ENCODE data around the gene TSPYL4. TPM values are rescaled to one million over a fixed set of nuclear protein-coding genes. Genes with fewer than 3 reads are reported as not detected.

The TSPYL4 gene
- total and polyA plus RNA-seq, 12 donors: 14.6 to 58.4 (median 32.5) TPM

DNA sequence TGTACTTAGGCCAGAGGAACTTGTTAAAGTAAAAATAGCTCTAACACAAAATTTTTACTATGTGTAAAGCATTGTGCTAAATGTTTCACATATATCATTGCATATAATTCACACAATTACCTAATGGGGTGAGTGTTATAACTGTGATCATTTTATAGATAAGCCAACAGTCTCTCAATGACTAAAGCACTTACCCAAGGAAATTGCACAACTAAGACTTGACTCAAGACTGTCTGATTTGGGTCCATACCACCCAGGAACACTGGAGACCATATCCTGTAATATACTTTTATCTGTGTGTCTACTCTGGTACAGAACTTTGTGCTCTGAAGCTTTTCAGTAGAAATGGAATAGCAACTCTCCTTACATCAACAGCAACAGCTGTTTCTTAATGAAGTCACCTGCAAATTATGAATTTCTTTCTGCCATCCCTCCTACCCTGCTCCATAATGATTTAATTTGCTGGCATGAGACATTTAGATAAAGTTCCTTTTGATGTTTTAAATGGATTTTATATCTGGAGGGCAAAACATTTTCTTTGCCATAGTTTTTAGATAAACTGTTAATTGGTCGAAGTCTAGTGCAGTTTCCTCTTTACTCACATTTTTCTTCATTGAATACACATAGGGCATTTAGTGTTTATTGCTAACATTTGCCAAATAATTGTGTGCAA is 47.5 kb downstream of the TSPYL4 start:
- no peak overlapping the region for H3K4me3 ChIP-seq
- no peaks in the 10 kb centered on the region for H3K27me3 ChIP-seq
- DNase-seq: no peak
- H3K27ac ChIP-seq: no peak overlapping the region
- WGBS, 4 donors: 87 to 92% (median 90%) methylated on average over 1 of the region's 1 CpG
- no peaks in the 10 kb centered on the region for H3K9me3 ChIP-seq (replicated peaks in 1 of 3)
- TF ChIP-seq POLR2A (IDR thresholded peaks at IDR 0.05): no peak
- TF ChIP-seq, protein P1, sequence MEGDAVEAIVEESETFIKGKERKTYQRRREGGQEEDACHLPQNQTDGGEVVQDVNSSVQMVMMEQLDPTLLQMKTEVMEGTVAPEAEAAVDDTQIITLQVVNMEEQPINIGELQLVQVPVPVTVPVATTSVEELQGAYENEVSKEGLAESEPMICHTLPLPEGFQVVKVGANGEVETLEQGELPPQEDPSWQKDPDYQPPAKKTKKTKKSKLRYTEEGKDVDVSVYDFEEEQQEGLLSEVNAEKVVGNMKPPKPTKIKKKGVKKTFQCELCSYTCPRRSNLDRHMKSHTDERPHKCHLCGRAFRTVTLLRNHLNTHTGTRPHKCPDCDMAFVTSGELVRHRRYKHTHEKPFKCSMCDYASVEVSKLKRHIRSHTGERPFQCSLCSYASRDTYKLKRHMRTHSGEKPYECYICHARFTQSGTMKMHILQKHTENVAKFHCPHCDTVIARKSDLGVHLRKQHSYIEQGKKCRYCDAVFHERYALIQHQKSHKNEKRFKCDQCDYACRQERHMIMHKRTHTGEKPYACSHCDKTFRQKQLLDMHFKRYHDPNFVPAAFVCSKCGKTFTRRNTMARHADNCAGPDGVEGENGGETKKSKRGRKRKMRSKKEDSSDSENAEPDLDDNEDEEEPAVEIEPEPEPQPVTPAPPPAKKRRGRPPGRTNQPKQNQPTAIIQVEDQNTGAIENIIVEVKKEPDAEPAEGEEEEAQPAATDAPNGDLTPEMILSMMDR (IDR thresholded peaks at IDR 0.05): no peak
- no peaks in the 10 kb centered on the region for H3K36me3 ChIP-seq (replicated peaks in 1 of 2)
- peaks cover 0 to 18% of the 10 kb centered on the region in 2 donors for H3K4me1 ChIP-seq (replicated peaks in 1 of 2)
- intact Hi-C loops (cut with DNase I): no loop called here

DNA sequence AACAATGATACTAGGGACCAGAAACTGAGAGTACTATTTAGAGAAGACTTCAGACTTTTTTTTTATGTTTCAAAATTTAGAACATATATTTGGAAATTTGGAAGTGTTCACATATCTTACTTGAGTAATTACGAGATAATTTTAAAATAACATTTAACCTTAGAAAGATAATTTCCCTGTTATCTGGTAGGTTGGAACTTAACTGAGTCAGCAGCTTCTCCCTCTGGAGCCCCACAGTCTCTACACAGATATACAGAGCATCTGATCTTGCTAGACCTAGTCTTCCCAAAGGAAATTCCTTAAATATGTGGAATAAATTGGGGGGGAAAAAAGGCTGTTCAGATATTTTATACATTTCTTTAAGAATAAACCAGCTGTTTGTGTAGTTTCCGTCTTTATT is 48.6 kb downstream of the TSPYL4 start:
- Histone ChIP-seq H3K27me3 (no peaks in the 10 kb centered on the region), H3K9me3 (replicated peaks in 1 of 3) (no peaks in the 10 kb centered on the region), H3K27ac (no peak overlapping the region), H3K36me3 (replicated peaks in 1 of 2) (no peaks in the 10 kb centered on the region), H3K4me1 (replicated peaks in 1 of 2) (peaks cover 0 to 12% of the 10 kb centered on the region in 2 donors), H3K4me3 (no peak overlapping the region)
- DNase-seq: no peak
- 51 to 70% (median 58%) methylated on average over 2 of the region's 2 CpGs for WGBS, 4 donors
- intact Hi-C loops (cut with DNase I): no loop called here
- TF ChIP-seq, protein P1 (IDR thresholded peaks at IDR 0.05): no peak
- TF ChIP-seq POLR2A (IDR thresholded peaks at IDR 0.05): no peak

DNA sequence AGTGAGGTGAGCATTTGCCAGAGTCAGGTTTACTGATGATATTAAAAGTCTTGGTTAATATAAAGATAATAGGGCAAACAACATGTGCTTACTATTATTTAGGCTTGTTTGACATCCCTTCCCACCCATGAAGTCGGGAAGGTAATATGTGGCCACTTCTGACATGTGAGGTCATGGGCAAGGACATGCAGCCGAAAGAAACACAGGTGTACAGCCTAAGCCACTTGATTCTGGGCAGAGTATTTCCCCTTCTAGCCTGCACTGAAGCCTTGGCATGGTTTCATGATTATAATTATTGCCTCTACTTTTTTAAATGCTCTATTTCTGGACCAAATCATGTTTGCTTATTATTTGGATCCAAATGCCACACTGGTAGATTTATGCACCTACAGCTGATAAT is 52.3 kb downstream of the TSPYL4 start:
- H3K27me3 ChIP-seq: no peaks in the 10 kb centered on the region
- no peaks in the 10 kb centered on the region for H3K36me3 ChIP-seq (replicated peaks in 1 of 2)
- H3K9me3 ChIP-seq (replicated peaks in 1 of 3): no peaks in the 10 kb centered on the region
- intact Hi-C loops (cut with DNase I): no loop called here
- TF ChIP-seq, protein P1 (IDR thresholded peaks at IDR 0.05): no peak
- TF ChIP-seq POLR2A (IDR thresholded peaks at IDR 0.05): no peak
- H3K4me3 ChIP-seq: no peak overlapping the region
- WGBS, 4 donors: 56 to 69% (median 68%) methylated on average over 2 of the region's 2 CpGs
- no peak for DNase-seq
- no peak overlapping the region for H3K27ac ChIP-seq
- H3K4me1 ChIP-seq (replicated peaks in 1 of 2): peaks cover 0 to 12% of the 10 kb centered on the region in 2 donors

DNA sequence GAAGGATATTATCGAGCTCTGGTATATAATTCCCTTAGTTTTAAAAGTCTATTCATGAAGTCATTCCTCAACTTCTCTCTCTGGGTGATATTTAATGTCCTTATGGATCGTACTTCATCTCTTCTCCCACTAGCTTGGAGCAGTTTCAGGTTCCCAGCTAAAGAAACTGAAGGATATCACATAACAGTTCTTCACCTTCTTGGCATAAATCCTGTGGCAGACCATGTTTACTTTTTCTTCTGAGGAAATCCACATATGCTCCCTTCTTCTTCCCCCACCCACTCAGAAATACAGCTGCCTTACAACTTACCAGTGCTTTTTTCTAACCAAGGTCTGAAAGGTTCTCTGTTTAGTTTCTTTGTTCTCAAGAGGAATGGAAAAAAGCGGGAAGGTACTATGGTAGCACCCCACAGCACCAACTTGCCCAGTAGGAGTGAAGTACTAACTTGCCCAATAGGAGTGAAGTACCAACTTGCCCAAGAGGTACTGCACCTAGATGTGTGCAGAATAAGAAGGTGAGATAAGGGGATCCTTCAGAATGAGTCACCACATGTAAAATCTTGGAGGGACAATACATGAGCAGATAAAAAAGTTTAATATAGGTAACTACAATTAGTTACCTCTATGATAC is 53.1 kb downstream of the TSPYL4 start:
- Histone ChIP-seq H3K4me1 (replicated peaks in 1 of 2) (peaks cover 0 to 9% of the 10 kb centered on the region in 2 donors), H3K36me3 (replicated peaks in 1 of 2) (no peaks in the 10 kb centered on the region), H3K4me3 (no peak overlapping the region), H3K9me3 (replicated peaks in 1 of 3) (no peaks in the 10 kb centered on the region), H3K27ac (no peak overlapping the region), H3K27me3 (no peaks in the 10 kb centered on the region)
- intact Hi-C loops (cut with DNase I): no loop called here
- TF ChIP-seq, protein P1 (IDR thresholded peaks at IDR 0.05): no peak
- TF ChIP-seq POLR2A (IDR thresholded peaks at IDR 0.05): no peak
- DNase-seq: no peak
- WGBS, 4 donors: 89 to 94% (median 93%) methylated on average over 3 of the region's 3 CpGs

Other genes with a start within 250 kb of the TSPYL4 start
- gene FRK, start 193.2 kb downstream of the TSPYL4 start, total RNA-seq: 1 to 10 TPM; 1.7 to 5.1 (median 3.1) TPM
- gene FRK, start 193.2 kb downstream of the TSPYL4 start, polyA plus RNA-seq: 1 to 10 TPM in 1 of 3 donors, under 1 TPM in 2; 0.30 to 1.9 (median 0.40) TPM
- 10 to 100 TPM; 13.7 to 90.9 (median 37.5) TPM for gene NT5DC1, start 153.2 kb downstream of the TSPYL4 start, total RNA-seq
- gene NT5DC1, start 153.2 kb downstream of the TSPYL4 start, polyA plus RNA-seq: 10 to 100 TPM; 16.2 to 45.5 (median 21.2) TPM
- under 1 TPM in 2 of 9 donors, not detected in 7; under 0.01 to 0.12 TPM for gene COL10A1, start 127.9 kb downstream of the TSPYL4 start, total RNA-seq
- gene COL10A1, start 127.9 kb downstream of the TSPYL4 start, polyA plus RNA-seq: under 1 TPM in 1 of 3 donors, not detected in 2; 0.07 TPM
- 100 to 1,000 TPM in 8 of 9 donors, 10 to 100 TPM in 1; 99.9 to 271 (median 204) TPM for gene TSPYL1, start 25.9 kb upstream of the TSPYL4 start, total RNA-seq
- gene TSPYL1, start 25.9 kb upstream of the TSPYL4 start, polyA plus RNA-seq: 100 to 1,000 TPM in 1 of 3 donors, 10 to 100 TPM in 2; 24.8 to 111 (median 42.6) TPM
- 10 to 100 TPM; 14.5 to 67.4 (median 40.5) TPM for gene DSE, start 116.9 kb upstream of the TSPYL4 start, total RNA-seq
- 10 to 100 TPM in 1 of 3 donors, 1 to 10 TPM in 2; 7.7 to 17.2 (median 8.7) TPM for gene DSE, start 116.9 kb upstream of the TSPYL4 start, polyA plus RNA-seq
- gene CALHM6, start 207.3 kb upstream of the TSPYL4 start, total RNA-seq: 10 to 100 TPM in 1 of 9 donors, 1 to 10 TPM in 8; 1.1 to 55.3 (median 6.1) TPM
- 10 to 100 TPM in 1 of 3 donors, 1 to 10 TPM in 2; 5.1 to 12.7 (median 10.0) TPM for gene CALHM6, start 207.3 kb upstream of the TSPYL4 start, polyA plus RNA-seq

All from adrenal gland (tissue), 12 donors.